GM21737 (cell line): ENCODE measurements around the gene FNDC3B.

Experiments
- ATAC-seq: cut with Tn5 transposase; IDR thresholded peaks from one replicate; pipeline ENCODE4 v1.9.1; 2021; ENCODE audit warnings: mild to moderate bottlenecking, moderate library complexity; ENCODE audit not compliant: unreplicated experiment

The FNDC3B gene

DNA sequence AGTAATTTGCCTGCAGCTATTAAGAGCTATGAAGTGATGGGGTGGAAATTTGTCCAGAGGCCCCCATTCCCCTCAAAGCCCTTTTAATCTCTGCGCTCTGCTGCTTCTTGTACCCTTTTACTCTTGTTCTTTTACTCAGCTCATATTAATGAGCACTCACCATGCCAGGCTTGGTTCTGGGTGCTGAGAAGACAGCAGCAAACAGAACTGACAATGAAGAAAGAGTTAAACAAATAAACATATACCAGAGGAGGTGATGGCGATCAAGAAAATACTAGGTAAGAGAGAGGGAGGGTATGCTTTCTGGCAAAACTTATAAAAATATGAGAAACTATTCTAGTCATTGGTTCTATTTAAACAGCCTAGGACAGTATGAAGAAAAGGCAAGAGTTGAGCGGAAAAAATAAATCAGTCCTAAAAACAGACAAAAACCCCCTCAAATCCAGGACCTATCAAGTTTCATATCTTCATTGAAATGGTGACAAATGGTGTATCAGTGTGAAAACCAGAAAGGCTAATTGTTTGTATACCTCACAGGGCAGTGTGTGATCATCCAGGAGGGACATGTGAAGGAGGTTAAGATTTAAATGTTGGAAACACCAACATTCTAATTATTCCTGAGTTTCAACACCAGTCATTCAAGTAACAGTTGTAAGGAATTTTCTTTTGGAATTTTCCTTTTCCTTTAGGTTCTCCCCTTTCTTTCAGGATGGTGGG, 144.9 kb downstream of the FNDC3B start:
- ATAC-seq = no peak

- no peak for ATAC-seq
Measured at GRCh38 chr3:172185907-172186306, 146.5 kb downstream of the FNDC3B start.

DNA sequence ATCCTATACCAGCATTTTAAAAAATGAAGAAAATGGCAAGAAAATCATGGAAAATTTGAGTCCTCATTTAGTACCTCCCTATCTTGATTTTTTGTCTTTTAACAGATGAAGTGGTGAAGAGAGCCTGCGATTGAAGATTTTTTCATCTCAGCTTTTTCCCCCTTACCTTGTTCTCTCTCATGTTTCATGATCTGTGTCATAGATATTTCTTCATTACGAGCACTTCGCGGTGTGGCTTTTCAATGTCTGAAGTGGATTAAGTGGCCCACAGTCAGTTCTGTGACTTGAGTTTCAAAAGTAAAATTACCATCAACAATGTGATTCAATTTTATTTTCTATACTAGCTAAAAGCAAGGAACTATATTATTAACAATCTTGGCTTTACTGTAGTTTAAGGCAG, 147.2 kb downstream of the FNDC3B start:
- ATAC-seq = no peak

GRCh38 chr3:172187511-172187910, 148.1 kb downstream of the FNDC3B start:
- no peak for ATAC-seq

DNA sequence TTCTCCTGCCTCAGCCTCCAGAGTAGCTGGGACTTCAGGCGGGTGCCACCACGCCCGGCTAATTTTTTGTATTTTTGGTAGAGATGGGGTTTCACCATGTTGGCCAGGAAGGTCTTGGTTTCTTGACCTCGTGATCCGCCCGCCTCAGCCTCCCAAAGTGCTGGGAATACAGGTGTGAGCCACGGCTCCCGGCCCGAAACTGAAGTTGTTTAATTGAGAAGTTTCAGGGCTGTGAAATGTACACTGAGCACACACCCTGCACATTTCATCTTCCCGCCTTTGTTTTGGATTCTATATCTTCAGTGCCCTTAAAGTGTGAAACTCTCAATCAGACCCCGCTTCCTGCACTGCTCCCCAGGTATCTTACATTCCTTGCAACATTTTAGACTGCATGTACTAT, 149.1 kb downstream of the FNDC3B start:
- no peak for ATAC-seq

DNA sequence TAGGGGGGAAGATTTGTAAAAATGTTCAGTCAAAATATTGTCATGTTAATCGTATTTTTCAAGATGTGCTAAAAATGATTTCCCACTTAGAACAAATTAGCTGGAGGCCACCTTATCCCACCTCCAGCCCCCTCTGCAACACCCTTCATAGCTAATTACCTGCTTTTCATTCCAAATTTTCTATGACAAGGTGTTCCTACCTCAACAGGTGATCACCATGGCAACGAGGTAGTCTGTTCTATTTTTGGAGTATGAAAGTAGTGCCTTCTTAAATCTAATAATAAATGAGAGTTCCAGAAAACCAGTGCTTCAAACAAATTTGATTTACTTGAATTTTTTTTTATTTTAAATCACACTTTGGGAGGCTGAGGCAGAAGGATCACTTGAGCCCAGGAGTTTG, 149.8 kb downstream of the FNDC3B start:
- ATAC-seq = no peak

DNA sequence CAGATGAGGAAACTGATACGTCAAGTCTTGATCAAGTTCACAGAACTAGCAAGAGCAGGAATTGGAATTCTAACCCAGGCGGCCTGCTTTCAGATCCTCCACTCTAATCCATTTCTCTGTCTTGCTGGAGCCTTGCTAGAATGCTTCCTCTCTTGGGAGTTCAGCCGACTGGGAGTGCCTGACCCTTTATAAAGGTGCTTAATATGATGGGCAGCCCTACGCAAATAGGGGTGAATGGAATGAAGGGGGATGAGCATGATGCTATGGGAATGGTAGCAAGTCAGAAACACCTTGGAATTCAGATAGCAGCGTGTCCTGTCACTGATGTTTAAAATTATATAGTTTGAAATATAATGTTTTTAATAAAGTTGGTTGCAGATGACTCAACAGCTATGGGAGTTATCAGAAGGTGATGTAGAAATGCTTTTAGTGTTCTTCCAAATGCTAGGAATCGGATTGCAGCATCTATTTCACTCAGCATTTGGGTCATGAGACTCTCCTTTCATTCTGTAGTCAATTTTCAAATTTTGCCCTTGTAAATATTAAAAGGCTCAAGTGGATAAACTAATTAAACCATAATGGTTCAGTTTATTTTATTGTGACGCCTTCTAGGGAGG, 150.7 kb downstream of the FNDC3B start:
- ATAC-seq = no peak

GRCh38 chr3:172190980-172191379, 151.6 kb downstream of the FNDC3B start:
- ATAC-seq = no peak

- ATAC-seq = no peak
Measured at GRCh38 chr3:172191629-172192028, 152.3 kb downstream of the FNDC3B start.

DNA sequence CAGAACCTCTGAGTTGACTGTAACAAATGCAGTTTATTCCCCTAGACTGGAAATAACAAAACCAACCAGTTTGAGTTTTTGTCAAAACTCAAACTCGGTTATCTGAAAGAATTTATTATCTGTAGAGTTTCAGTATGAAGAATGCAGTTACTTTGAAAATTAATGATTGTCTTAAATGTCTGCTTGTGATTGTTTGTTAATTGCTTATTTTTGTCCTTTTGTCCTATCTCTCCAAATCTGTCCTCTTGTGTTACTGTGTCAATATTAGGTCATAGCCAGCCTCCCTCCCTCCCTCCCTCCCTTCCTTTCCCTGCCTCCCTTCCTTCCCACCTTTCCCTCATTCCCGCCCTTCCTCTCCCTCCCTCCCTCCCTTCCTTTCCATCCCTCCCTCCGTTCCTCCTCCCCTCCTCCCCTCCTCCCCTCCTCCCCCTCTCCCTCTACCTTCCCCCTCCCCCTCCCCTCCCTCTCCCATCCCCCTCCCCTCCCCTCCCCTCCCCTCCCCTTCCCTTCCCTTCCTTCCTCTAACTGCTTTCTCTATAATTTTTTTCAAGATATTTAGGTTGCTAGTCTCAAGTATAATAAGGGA, 153.5 kb downstream of the FNDC3B start:
- no peak for ATAC-seq

GRCh38 chr3:172193436-172193835, 154.1 kb downstream of the FNDC3B start:
- ATAC-seq = no peak

GRCh38 chr3:172194702-172195406, 155.5 kb downstream of the FNDC3B start:
- ATAC-seq = no peak

GRCh38 chr3:172195407-172195754, 156.0 kb downstream of the FNDC3B start:
- ATAC-seq = no peak

- no peak for ATAC-seq
Measured at GRCh38 chr3:172197344-172197743, 158.0 kb downstream of the FNDC3B start.

DNA sequence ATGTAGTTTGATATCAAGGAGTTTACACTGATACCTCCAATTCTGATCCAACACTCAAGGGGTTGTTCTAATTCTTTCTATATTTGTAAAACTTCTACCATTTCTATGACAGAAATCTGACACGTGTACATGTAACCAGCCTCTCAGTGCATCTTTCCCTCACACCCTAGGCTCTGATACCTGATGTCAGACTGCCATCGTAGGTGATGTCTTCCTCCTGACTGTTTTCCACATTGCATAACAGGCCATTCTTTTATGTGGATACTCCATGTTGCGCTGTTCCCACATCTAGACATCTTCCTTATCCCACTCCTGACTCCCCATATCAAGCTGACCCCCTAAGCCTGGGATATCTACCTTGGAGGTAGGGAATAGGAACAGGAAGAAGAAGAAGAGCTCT, 159.1 kb downstream of the FNDC3B start:
- ATAC-seq = no peak

DNA sequence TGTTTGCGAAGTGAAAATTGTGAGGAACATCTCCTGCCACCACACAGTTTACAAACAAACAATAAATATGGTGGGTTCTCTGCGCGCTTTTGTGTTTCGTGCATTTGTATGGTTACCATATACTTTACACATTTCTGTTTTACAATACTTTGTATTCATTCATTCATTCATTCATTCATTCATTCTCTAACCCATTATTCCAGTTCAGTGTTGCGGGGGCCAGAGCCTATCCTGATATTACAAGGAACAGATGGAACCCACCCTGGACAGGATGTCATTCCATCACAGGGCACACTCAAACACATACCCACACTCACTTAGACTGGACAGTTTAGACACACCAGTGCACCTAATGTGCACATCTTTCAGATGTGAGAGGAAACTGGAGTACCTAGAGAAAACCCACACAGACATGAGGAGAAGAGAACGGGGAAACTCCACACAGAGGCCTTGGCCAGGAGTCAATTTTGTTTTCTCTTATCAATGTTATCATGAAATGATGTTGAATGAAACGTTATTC, 160.5 kb downstream of the FNDC3B start:
- no peak for ATAC-seq

DNA sequence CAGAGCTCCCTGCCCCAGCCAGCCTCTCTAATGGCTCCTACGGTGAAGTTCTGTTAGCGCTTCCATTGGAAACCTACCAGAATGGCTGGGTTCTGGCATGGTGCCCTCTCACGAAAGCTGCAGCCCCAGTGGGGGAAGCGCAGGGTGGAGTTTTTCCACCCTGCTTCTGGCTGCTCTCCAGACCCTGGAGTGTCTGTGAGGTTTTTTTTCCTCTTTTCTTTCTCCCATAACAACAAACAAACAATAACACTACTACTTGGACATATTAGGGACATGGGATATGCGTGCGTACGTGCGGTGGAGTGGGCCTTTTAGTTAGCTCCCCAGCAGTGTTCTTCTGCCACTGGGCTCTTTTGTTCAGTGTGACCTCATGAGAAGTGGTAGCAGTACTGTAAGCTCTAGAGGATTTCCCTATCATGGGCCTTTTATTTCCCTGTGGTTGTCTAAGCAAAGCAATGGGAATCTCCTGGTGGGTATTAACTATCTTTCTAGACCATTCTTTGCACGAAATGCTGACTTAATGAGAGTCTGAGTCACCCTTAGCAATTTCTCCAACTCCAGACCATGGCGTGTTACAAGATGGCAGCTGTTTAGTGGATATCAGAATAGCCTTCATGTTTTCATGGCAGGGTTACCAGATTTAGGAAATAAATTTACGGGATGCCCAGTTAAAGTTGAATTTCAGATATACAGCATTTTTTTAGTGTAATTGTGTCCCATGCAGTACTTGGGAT, 161.9 kb downstream of the FNDC3B start:
- no peak for ATAC-seq

GRCh38 chr3:172201870-172202236, 162.5 kb downstream of the FNDC3B start:
- no peak for ATAC-seq

- no peak for ATAC-seq
Measured at GRCh38 chr3:172202797-172203196, 163.4 kb downstream of the FNDC3B start.

DNA sequence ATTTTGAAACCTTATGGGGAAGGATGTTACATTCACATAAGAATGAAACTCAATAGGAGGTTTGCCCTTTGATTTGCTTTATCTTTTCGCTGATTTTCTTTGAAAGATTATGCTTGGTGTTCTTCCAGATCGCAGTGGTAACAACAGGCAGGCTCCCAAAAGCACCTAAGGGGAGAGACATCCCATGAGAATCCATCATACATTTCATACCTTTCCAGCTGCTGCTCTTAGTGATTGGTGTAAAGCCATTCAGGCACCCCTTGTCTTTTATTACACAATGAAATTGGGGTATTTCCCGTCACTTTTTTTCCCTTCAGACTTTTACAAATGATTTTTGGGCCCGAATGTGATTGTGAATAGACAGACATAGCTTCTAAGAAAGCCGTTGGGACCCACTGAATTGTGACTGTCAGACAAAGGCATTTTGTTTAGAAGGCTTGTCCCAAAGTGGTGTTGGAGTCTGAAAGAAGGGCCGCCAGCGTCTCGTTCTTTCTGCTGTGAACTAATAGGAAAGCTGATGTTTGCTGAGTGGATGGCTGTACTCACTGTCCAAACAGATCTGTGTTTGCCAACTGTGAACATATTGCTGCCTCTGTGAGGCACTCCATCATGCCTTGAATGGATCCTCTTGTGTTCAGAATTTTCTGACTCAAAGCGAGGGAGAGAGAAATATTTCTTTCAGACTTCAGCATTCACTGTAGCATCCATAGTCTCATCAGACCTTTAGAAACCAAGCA, 164.3 kb downstream of the FNDC3B start:
- ATAC-seq = no peak
